H1 (cell line): ENCODE measurements around the gene CNGA4. TPM values are rescaled to one million over a fixed set of nuclear protein-coding genes. Genes with fewer than 3 reads are reported as not detected.

Experiments used
- CTCF ChIA-PET: fragments of 300-600 bp; sonication (Branson Sonifier 250); formaldehyde crosslinking; loops from one replicate; lab custom pipeline; 2021; ENCODE audit not compliant: partially characterized antibody; lab: Charles Lee
- POLR2A ChIA-PET: fragments of 300-600 bp; sonication (Branson Sonifier 250); formaldehyde crosslinking; loops from one replicate; lab custom pipeline; 2021; ENCODE audit warnings: inconsistent platforms; ENCODE audit not compliant: partially characterized antibody; lab: Charles Lee
- DNase-seq, 2 experiments: peaks; one replicate each; pipeline versions ENCODE4 v3.0.0 to v3.0.0-alpha.2; 2010 to 2022; ENCODE audit warnings: low spot score in 2 of 2, low read depth in 1 of 2, mixed read lengths in 1 of 2
- FAIRE-seq: peaks from 2 replicates; lab custom pipeline; 2011; peaks lifted over from hg19 to GRCh38; lab: Jason Lieb, UNC
- H2AFZ ChIP-seq: 2 replicates; pipeline ENCODE4 v1.8.1; 2012; ENCODE audit warnings: low read length, inconsistent platforms
- H2AK5ac ChIP-seq: 2 replicates; pipeline ENCODE4 v1.6.1; 2013; ENCODE audit warnings: low read depth, low read length
- H2BK120ac ChIP-seq: replicated peaks from 2 replicates; pipeline ENCODE3; 2013; ENCODE audit warnings: low read depth, low read length, inconsistent platforms
- H2BK12ac ChIP-seq: 2 replicates; pipeline ENCODE4 v1.6.1; 2013; ENCODE audit warnings: low read depth, low read length
- H2BK15ac ChIP-seq: 2 replicates; pipeline ENCODE4 v1.6.1; 2013; ENCODE audit warnings: low read length
- H2BK20ac ChIP-seq: 2 replicates; pipeline ENCODE4 v1.6.1; 2013; ENCODE audit warnings: low read length
- H2BK5ac ChIP-seq: 2 replicates; pipeline ENCODE4 v1.6.1; 2013; ENCODE audit warnings: low read depth, low read length
- H3K14ac ChIP-seq: 2 replicates; pipeline ENCODE4 v1.6.1; 2013; ENCODE audit warnings: inconsistent platforms; ENCODE audit not compliant: insufficient read length
- H3K18ac ChIP-seq: 2 replicates; pipeline ENCODE4 v1.6.1; 2013; ENCODE audit warnings: low read length; ENCODE audit errors: extremely low read depth
- H3K23ac ChIP-seq: 2 replicates; pipeline ENCODE4 v1.6.1; 2013; ENCODE audit warnings: inconsistent platforms; ENCODE audit not compliant: insufficient read length
- H3K23me2 ChIP-seq: 2 replicates; pipeline ENCODE4 v1.6.1; 2013; ENCODE audit warnings: low read depth, low read length
- H3K27ac ChIP-seq: 2 replicates; pipeline ENCODE4 v1.6.1; 2011; ENCODE audit warnings: low read depth, low read length, inconsistent platforms
- H3K27me3 ChIP-seq, 4 experiments: replicated peaks in 1 of 4; 1 replicate in 1 of 4; 2 replicates in 3 of 4; pipeline versions ENCODE4 v1.6.1 to v1.8.1; 2011 to 2013; ENCODE audit warnings: low read length in 3 of 4, mild to moderate bottlenecking in 3 of 4, inconsistent platforms in 2 of 4, mixed read lengths in 2 of 4, moderate library complexity in 1 of 4; ENCODE audit not compliant: control insufficient read depth in 3 of 4, insufficient read depth in 3 of 4; ENCODE audit errors: extremely low read depth in 1 of 4
- H3K36me3 ChIP-seq, 4 experiments: 2 replicates each; pipeline versions ENCODE4 v1.6.1 to v1.8.1; 2011 to 2013; ENCODE audit warnings: mild to moderate bottlenecking in 4 of 4, low read length in 3 of 4, moderate library complexity in 2 of 4, control low read depth in 1 of 4, inconsistent platforms in 1 of 4; ENCODE audit not compliant: insufficient read depth in 4 of 4, control insufficient read depth in 2 of 4
- H3K4ac ChIP-seq: replicated peaks from 2 replicates; pipeline ENCODE3; 2013; ENCODE audit warnings: low read length, low read depth, mixed read lengths, inconsistent platforms; ENCODE audit not compliant: insufficient read length
- H3K4me1 ChIP-seq, 4 experiments: replicated peaks in 1 of 4; 1 replicate in 1 of 4; 2 replicates in 3 of 4; pipeline versions ENCODE4 v1.6.1 to v1.8.1; 2011 to 2013; ENCODE audit warnings: low read length in 3 of 4, inconsistent platforms in 2 of 4, mixed read lengths in 1 of 4; ENCODE audit not compliant: insufficient read depth in 4 of 4, control insufficient read depth in 3 of 4
- H3K4me2 ChIP-seq, 2 experiments: 2 replicates each; pipeline versions ENCODE4 v1.6.1 to v1.8.1; 2011 to 2013; ENCODE audit warnings: low read depth in 2 of 2, low read length in 2 of 2, control low read depth in 1 of 2, inconsistent platforms in 1 of 2, mild to moderate bottlenecking in 1 of 2; ENCODE audit not compliant: insufficient read depth in 1 of 2
- H3K4me3 ChIP-seq, 4 experiments: fragments of 200-600, 300-600 bp in 1 of 4; sonication (generic), shearing (Covaris generic), sonication (Bioruptor Twin) in 1 of 4; 2 replicates each; pipeline versions ENCODE4 v1.5.1 to v1.8.1; 2011 to 2016; ENCODE audit warnings: low read length in 4 of 4, low read depth in 3 of 4, control low read depth in 2 of 4, inconsistent platforms in 2 of 4, mild to moderate bottlenecking in 2 of 4, mixed read lengths in 1 of 4, moderate library complexity in 1 of 4; ENCODE audit not compliant: insufficient read depth in 2 of 4; ENCODE audit errors: extremely low read depth in 1 of 4
- H3K56ac ChIP-seq: replicated peaks from 2 replicates; pipeline ENCODE3; 2013; ENCODE audit warnings: low read depth, mild to moderate bottlenecking, mixed read lengths, low read length, inconsistent platforms; ENCODE audit not compliant: insufficient read length
- H3K79me1 ChIP-seq: 2 replicates; pipeline ENCODE4 v1.6.1; 2013; ENCODE audit warnings: low read depth, low read length, control low read depth
- H3K79me2 ChIP-seq, 2 experiments: 2 replicates each; pipeline versions ENCODE4 v1.6.1 to v1.8.1; 2012 to 2013; ENCODE audit warnings: low read length in 2 of 2, mild to moderate bottlenecking in 2 of 2, inconsistent platforms in 1 of 2; ENCODE audit not compliant: insufficient read depth in 2 of 2, control insufficient read depth in 1 of 2
- H3K9ac ChIP-seq, 4 experiments: replicated peaks in 1 of 4; 1 replicate in 1 of 4; 2 replicates in 3 of 4; pipeline versions ENCODE4 v1.6.1 to v1.8.1; 2011 to 2013; ENCODE audit warnings: low read depth in 3 of 4, low read length in 3 of 4, control low read depth in 2 of 4, mild to moderate bottlenecking in 2 of 4, moderate library complexity in 2 of 4, inconsistent platforms in 1 of 4; ENCODE audit errors: extremely low read depth in 1 of 4
- H3K9me3 ChIP-seq, 2 experiments: 2 replicates each; pipeline versions ENCODE4 v1.6.1 to v1.8.1; 2012 to 2013; ENCODE audit warnings: mild to moderate bottlenecking in 2 of 2, moderate library complexity in 2 of 2, control low read depth in 1 of 2, inconsistent platforms in 1 of 2, low read depth in 1 of 2, low read length in 1 of 2, mixed read lengths in 1 of 2; ENCODE audit not compliant: insufficient read depth in 2 of 2
- H4K20me1 ChIP-seq, 2 experiments: replicated peaks in 1 of 2; 2 replicates each; pipeline versions ENCODE3 to v1.8.1; 2011 to 2013; ENCODE audit warnings: inconsistent platforms in 2 of 2, low read length in 2 of 2, mild to moderate bottlenecking in 1 of 2; ENCODE audit not compliant: insufficient read depth in 2 of 2, control insufficient read depth in 1 of 2
- H4K5ac ChIP-seq: 2 replicates; pipeline ENCODE4 v1.6.1; 2013; ENCODE audit warnings: low read length, low read depth, mixed read lengths, inconsistent platforms; ENCODE audit not compliant: insufficient read length
- H4K8ac ChIP-seq: 2 replicates; pipeline ENCODE4 v1.8.0; 2013; ENCODE audit warnings: mild to moderate bottlenecking, moderate library complexity, low read length, inconsistent platforms; ENCODE audit not compliant: insufficient read depth; ENCODE audit errors: extremely low read depth
- H4K91ac ChIP-seq: replicated peaks from 2 replicates; pipeline ENCODE3; 2013; ENCODE audit warnings: low read length, mixed read lengths, inconsistent platforms; ENCODE audit not compliant: insufficient read length
- BACH1 ChIP-seq: IDR thresholded peaks from 2 replicates; pipeline ENCODE4 v1.6.1; 2012; ENCODE audit warnings: low read length, improper control_type of control experiment
- E2F6 ChIP-seq: IDR thresholded peaks from 2 replicates; pipeline ENCODE4 v1.6.1; 2012; ENCODE audit warnings: inconsistent platforms
- EGR1 ChIP-seq: IDR thresholded peaks from 2 replicates; pipeline ENCODE4 v1.6.1; 2011; ENCODE audit warnings: low read depth, low read length, borderline replicate concordance
- HDAC2 ChIP-seq, 2 experiments: fragments of 300-600 bp in 1 of 2; sonication (generic) in 1 of 2; IDR thresholded peaks; 2 replicates each; pipeline ENCODE4 v1.6.1; 2011 to 2012; ENCODE audit warnings: low read depth in 2 of 2, low read length in 2 of 2, mild to moderate bottlenecking in 2 of 2, moderate library complexity in 2 of 2, borderline replicate concordance in 1 of 2, inconsistent platforms in 1 of 2
- JUN ChIP-seq: IDR thresholded peaks from 2 replicates; pipeline ENCODE4 v1.6.1; 2011; ENCODE audit warnings: low read depth, mild to moderate bottlenecking, improper control_type of control experiment, low read length
- KDM4A ChIP-seq: IDR thresholded peaks from one replicate; pipeline ENCODE4 v1.7.1; 2012; ENCODE audit warnings: low read depth, mild to moderate bottlenecking, moderate library complexity, low read length, inconsistent platforms; ENCODE audit not compliant: severe bottlenecking
- SAP30 ChIP-seq: fragments of 300-600 bp; sonication (generic); IDR thresholded peaks from 2 replicates; pipeline ENCODE4 v1.7.1; 2012; ENCODE audit warnings: low read length, moderate library complexity, mild to moderate bottlenecking, inconsistent platforms; ENCODE audit not compliant: insufficient read depth, insufficient replicate concordance
- TAF1 ChIP-seq: IDR thresholded peaks from 2 replicates; pipeline ENCODE4 v1.6.1; 2011; ENCODE audit warnings: mild to moderate bottlenecking, low read depth, low read length
- TAF7 ChIP-seq: optimal IDR thresholded peaks from 2 replicates; pipeline ENCODE3; 2011; ENCODE audit warnings: low read depth, mild to moderate bottlenecking, inconsistent platforms, low read length, moderate library complexity, borderline replicate concordance
- WGBS, 2 experiments: shearing (Covaris generic) in 1 of 2; methylation state at CpG; one replicate each; pipeline versions ENCODE4 v1.1.6 to v1.1.7; 2013 to 2015; ENCODE audit warnings: low lambda C conversion rate in 2 of 2, mixed read lengths in 2 of 2, inconsistent platforms in 1 of 2, low coverage in 1 of 2, missing lambda C conversion rate in 1 of 2; ENCODE audit not compliant: insufficient replicate concordance in 2 of 2, insufficient coverage in 1 of 2, insufficient read length in 1 of 2; ENCODE audit errors: extremely low coverage in 1 of 2, missing lambda C conversion rate in 1 of 2; 5-methylcytosine and 5-hydroxymethylcytosine counted together
- long read RNA-seq, 2 experiments: library from RNA in 1 of 2; library from capped mRNA in 1 of 2; stranded (forward); transcript quantifications; one replicate each; pipeline ENCODE4 v2.0.0, GENCODE V29; 2021; ENCODE audit warnings: inconsistent platforms in 1 of 2
- polyA minus RNA-seq, 3 experiments: library from RNA; depleted of rRNA, polyadenylated mRNA; stranded (reverse); fragments of >200 nt; gene quantifications; 1 replicate in 2 of 3; 2 replicates in 1 of 3; pipeline ENCODE4 v1.2.3, GENCODE V29; 2011
- polyA plus RNA-seq, 7 experiments: library from polyadenylated mRNA; depleted of rRNA in 3 of 7; stranded (reverse) in 5 of 7; unstranded in 2 of 7; fragments of >200 nt in 5 of 7; fragments of 200-250 nt in 2 of 7; gene quantifications; 1 replicate in 5 of 7; 2 replicates in 1 of 7; 4 replicates in 1 of 7; pipeline versions ENCODE4 v1.2.1 to v1.2.3, GENCODE V29; 2011 to 2013; ENCODE audit warnings: missing spikeins in 2 of 7, mixed read lengths in 2 of 7
- total RNA-seq: library from RNA; stranded (reverse); fragmentation: NEBNext Ultra II Directional; extraction: Animal tissue kit (Norgen Biotek cat#: 25700); gene quantifications from 2 replicates; pipeline ENCODE4 v1.2.1, GENCODE V29; 2021
- TF ChIP-seq, protein P1 (sequence below): IDR thresholded peaks from 2 replicates; pipeline ENCODE4 v1.6.1; 2012; ENCODE audit warnings: inconsistent platforms

The CNGA4 gene
- 0.33 TPM in 1 of 2 replicates, not detected in the other for total RNA-seq
- polyA plus RNA-seq (2011; rRNA removed): 0.29 and 0.74 TPM in 2 replicates
- polyA plus RNA-seq (2011; cell fraction: cytosol; rRNA removed): 0.44 TPM
- polyA plus RNA-seq (2011; cell fraction: nucleus; rRNA removed): 1.00 TPM
- polyA plus RNA-seq (2012, experiment 1 of 2): 0.21 to 0.62 TPM (median 0.30 TPM) in 4 replicates
- not detected for polyA plus RNA-seq (2012, experiment 2 of 2)
- 0.12 TPM for polyA plus RNA-seq (2013, experiment 1 of 2)
- polyA plus RNA-seq (2013, experiment 2 of 2): 0.07 TPM
- polyA minus RNA-seq (2011; rRNA and poly(A)+ RNA removed): 0.63 and 0.69 TPM in 2 replicates
- not detected for polyA minus RNA-seq (2011; cell fraction: cytosol; rRNA and poly(A)+ RNA removed)
- polyA minus RNA-seq (2011; cell fraction: nucleus; rRNA and poly(A)+ RNA removed): 0.30 TPM
- long read RNA-seq, experiment 1: 0 reads
- long read RNA-seq, experiment 2: 0 reads

- no peak within 1 kb of the TSS for H3K4me3 ChIP-seq
- no peaks in the 10 kb centered on the region for H3K36me3 ChIP-seq
- H2BK120ac ChIP-seq: no peak within 1 kb of the TSS
- H3K27me3 ChIP-seq: peaks cover 0 to 2% (median under 1%) of the 10 kb centered on the region in 4 experiments; a peak in 1 of 7 replicates
- no peak within 1 kb of the TSS for H2BK15ac ChIP-seq
- peaks cover 8% of the 10 kb centered on the region for H3K23me2 ChIP-seq
- H4K5ac ChIP-seq: no peak within 1 kb of the TSS
- no peaks in the 10 kb centered on the region; the same call in 1 of the 2 replicates for H3K79me1 ChIP-seq
- H3K4me2 ChIP-seq: no peak within 1 kb of the TSS
- ChIA-PET POLR2A (no interaction called here), CTCF (interaction anchor here (0.6 to 7.1 kb wide), 7 partner anchors 12 to 124 kb away, joined by 3 to 51 read pairs (median 4); no protein-coding TSS in a partner anchor)
- DNase-seq (no peak), FAIRE-seq (no peak)
- no peak within 1 kb of the TSS for H2AFZ ChIP-seq
- no peak within 1 kb of the TSS for H3K14ac ChIP-seq
- H3K9me3 ChIP-seq: no peaks in the 10 kb centered on the region
- H3K9ac ChIP-seq: no peak within 1 kb of the TSS
- no peak within 1 kb of the TSS for H3K23ac ChIP-seq
- H4K91ac ChIP-seq: peak within 1 kb of the TSS; percentile 34
- 69% methylated on average over 1 of the region's 1 CpG; no CpG with 5 or more reads in 1 of the 2 experiments for WGBS, 2 experiments
- H2AK5ac ChIP-seq: no peak within 1 kb of the TSS
- H2BK12ac ChIP-seq: no peak within 1 kb of the TSS
- no peak within 1 kb of the TSS for H3K4ac ChIP-seq
- 0 out of 2 replicates have a peak within 1 kb of the TSS, but pooled peaks have one; percentile 15 for H4K8ac ChIP-seq
- H3K56ac ChIP-seq: no peak within 1 kb of the TSS
- H3K4me1 ChIP-seq: peaks cover 0 to under 1% (median under 1%) of the 10 kb centered on the region in 4 experiments; a peak in 3 of 7 replicates
- no peak within 1 kb of the TSS for H3K18ac ChIP-seq
- no peak within 1 kb of the TSS for H3K27ac ChIP-seq
- no peak within 1 kb of the TSS for H2BK20ac ChIP-seq
- H3K79me2 ChIP-seq: peaks cover 0 to 5% of the 10 kb centered on the region in 2 experiments; a peak in 2 of 4 replicates
- no peak within 1 kb of the TSS for H2BK5ac ChIP-seq
- no peaks in the 10 kb centered on the region for H4K20me1 ChIP-seq
- TF ChIP-seq E2F6 (no peak), EGR1 (no peak), JUN (no peak), KDM4A (no peak), TAF7 (no peak), HDAC2 (IDR thresholded peaks at IDR 0.05; ENCODE audit: borderline replicate concordance in 1 of 2, low read depth in 2 of 2, low read length in 2 of 2) (no peak), TAF1 (no peak), BACH1 (no peak), SAP30 (no peak)
- TF ChIP-seq, protein P1, sequence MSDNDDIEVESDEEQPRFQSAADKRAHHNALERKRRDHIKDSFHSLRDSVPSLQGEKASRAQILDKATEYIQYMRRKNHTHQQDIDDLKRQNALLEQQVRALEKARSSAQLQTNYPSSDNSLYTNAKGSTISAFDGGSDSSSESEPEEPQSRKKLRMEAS: no peak
These were observed at the start of gene CNGA4 for GRCh38 chr11:6238902-6239301. Gene CNGA4 (plus strand): TSS chr11:6239089. CDS start chr11:6239207, 118 bp downstream.
